ENCODE data around the gene GARNL3. TPM values are rescaled to one million over a fixed set of nuclear protein-coding genes. Genes with fewer than 3 reads are reported as not detected.
A peak's percentile ranks its signal among the peaks of the same experiment; 100 is the strongest.

The GARNL3 gene
- total RNA-seq, 2 experiments from 2014 or later = 0.63 to 1.8 TPM

DNA sequence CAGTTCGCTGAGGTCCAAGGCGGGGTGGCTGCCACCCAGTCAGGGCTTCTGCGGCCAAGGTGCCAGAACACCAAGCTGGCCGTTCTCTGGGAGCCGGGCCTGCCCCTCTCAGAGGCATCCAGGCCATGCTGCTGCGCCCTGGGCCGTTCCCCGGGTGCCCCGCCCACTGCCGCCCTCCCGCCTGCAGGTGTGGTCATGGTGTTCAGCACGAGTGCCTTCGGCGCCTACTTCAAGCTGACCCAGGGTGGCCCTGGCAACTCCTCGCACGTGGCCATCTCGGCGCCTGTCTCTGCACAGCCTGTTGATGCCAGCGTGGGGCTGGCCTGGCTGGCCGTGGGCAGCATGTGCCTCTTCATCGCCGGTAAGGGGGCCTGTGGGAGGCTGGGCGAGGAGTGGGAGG lies 140.1 kb downstream of the GARNL3 start:
- no peak overlapping the region for H3K4me3 ChIP-seq (ENCODE audit: low read length)
- H3K9me3 ChIP-seq (ENCODE audit: control insufficient read depth in 1 of 2, insufficient read depth in 1 of 2, low read length in 2 of 2) = peaks cover 0 to 11% of the 10 kb centered on the region in 2 experiments
- H3K27ac Mint-ChIP-seq = no peak overlapping the region
- H3K36me3 Mint-ChIP-seq (ENCODE audit: low read depth) = no peaks in the 10 kb centered on the region
- ChIA-PET CTCF (no interaction called here), POLR2A (no interaction called here)
- DNase-seq (peak in 1 of 14 experiments; percentile 17), ATAC-seq (ENCODE audit: poor library complexity) (no peak)
- no peaks in the 10 kb centered on the region for H3K4me1 Mint-ChIP-seq (ENCODE audit: low read depth)
- H3K36me3 ChIP-seq (ENCODE audit: insufficient read depth, low read length) = no peaks in the 10 kb centered on the region
- peaks cover 47 to 55% of the 10 kb centered on the region in 2 experiments for H3K27me3 ChIP-seq (ENCODE audit: control insufficient read depth in 1 of 2, insufficient read depth in 2 of 2, low read length in 2 of 2)
- TF ChIP-seq, protein P1, sequence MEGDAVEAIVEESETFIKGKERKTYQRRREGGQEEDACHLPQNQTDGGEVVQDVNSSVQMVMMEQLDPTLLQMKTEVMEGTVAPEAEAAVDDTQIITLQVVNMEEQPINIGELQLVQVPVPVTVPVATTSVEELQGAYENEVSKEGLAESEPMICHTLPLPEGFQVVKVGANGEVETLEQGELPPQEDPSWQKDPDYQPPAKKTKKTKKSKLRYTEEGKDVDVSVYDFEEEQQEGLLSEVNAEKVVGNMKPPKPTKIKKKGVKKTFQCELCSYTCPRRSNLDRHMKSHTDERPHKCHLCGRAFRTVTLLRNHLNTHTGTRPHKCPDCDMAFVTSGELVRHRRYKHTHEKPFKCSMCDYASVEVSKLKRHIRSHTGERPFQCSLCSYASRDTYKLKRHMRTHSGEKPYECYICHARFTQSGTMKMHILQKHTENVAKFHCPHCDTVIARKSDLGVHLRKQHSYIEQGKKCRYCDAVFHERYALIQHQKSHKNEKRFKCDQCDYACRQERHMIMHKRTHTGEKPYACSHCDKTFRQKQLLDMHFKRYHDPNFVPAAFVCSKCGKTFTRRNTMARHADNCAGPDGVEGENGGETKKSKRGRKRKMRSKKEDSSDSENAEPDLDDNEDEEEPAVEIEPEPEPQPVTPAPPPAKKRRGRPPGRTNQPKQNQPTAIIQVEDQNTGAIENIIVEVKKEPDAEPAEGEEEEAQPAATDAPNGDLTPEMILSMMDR (IDR thresholded peaks at IDR 0.05) = no peak
- peaks cover 64% of the 10 kb centered on the region for H3K27me3 Mint-ChIP-seq
- no peak overlapping the region for H3K27ac ChIP-seq (ENCODE audit: low read depth in 1 of 2, low read length in 2 of 2)
- intact Hi-C loops (cut with DNase I, micrococcal nuclease) = no loop called here
- no peaks in the 10 kb centered on the region for H3K9me3 Mint-ChIP-seq
- no peaks in the 10 kb centered on the region for H3K4me1 ChIP-seq (ENCODE audit: insufficient read depth, low read length)
- H3K4me3 Mint-ChIP-seq = no peak overlapping the region

DNA sequence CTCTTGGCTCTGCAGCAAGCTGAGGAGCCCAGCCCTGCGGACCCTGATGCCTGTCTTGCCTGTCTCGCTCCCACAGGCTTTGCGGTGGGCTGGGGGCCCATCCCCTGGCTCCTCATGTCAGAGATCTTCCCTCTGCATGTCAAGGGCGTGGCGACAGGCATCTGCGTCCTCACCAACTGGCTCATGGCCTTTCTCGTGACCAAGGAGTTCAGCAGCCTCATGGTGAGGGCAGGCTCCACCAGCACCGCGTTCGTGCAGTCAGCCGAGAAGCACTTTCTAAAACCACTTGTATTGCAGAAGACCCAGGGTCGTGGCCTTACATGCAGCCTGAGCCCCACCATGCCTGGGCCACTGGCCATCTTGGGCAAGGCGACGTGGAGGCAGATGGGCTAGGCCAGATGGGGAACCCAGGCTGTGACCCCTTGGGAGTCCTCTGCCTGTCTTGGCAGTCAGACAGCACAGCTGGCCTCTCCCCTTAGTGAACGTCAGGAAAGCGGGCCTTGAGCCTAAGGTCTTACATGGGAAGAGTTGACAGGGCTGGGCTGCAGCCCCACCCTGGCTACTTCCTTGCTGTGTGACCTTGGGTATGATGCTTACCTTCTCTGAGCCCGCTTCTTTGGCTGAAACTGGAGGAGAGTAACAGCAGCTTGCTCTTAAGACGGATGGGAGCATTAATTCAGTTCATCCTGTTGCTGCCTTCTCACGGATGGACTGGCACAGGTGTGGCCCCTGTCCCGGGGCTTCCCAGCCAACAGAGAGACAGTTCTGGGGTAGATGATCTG lies 141.0 kb downstream of the GARNL3 start:
- peaks cover 46 to 47% of the 10 kb centered on the region in 2 experiments for H3K27me3 ChIP-seq (ENCODE audit: control insufficient read depth in 1 of 2, insufficient read depth in 2 of 2, low read length in 2 of 2)
- H3K36me3 Mint-ChIP-seq (ENCODE audit: low read depth) = no peaks in the 10 kb centered on the region
- H3K27me3 Mint-ChIP-seq = peaks cover 60% of the 10 kb centered on the region
- H3K4me3 ChIP-seq (ENCODE audit: low read length) = no peak overlapping the region
- H3K9me3 ChIP-seq (ENCODE audit: control insufficient read depth in 1 of 2, insufficient read depth in 1 of 2, low read length in 2 of 2) = peaks cover 0 to 11% of the 10 kb centered on the region in 2 experiments
- TF ChIP-seq, protein P1 (IDR thresholded peaks at IDR 0.05) = no peak
- ATAC-seq (ENCODE audit: poor library complexity) = no peak
- no peak overlapping the region for H3K4me3 Mint-ChIP-seq
- intact Hi-C loops (cut with DNase I, micrococcal nuclease) = no loop called here
- POLR2A ChIA-PET = no interaction called here
- H3K4me1 ChIP-seq (ENCODE audit: insufficient read depth, low read length) = no peaks in the 10 kb centered on the region
- no peaks in the 10 kb centered on the region for H3K9me3 Mint-ChIP-seq
- H3K27ac Mint-ChIP-seq = no peak overlapping the region
- H3K4me1 Mint-ChIP-seq (ENCODE audit: low read depth) = no peaks in the 10 kb centered on the region
- peak in 1 of 14 experiments; percentile 15 for DNase-seq
- no peak overlapping the region for H3K27ac ChIP-seq (ENCODE audit: low read depth in 1 of 2, low read length in 2 of 2)
- H3K36me3 ChIP-seq (ENCODE audit: insufficient read depth, low read length) = no peaks in the 10 kb centered on the region
- CTCF ChIA-PET = no interaction called here

DNA sequence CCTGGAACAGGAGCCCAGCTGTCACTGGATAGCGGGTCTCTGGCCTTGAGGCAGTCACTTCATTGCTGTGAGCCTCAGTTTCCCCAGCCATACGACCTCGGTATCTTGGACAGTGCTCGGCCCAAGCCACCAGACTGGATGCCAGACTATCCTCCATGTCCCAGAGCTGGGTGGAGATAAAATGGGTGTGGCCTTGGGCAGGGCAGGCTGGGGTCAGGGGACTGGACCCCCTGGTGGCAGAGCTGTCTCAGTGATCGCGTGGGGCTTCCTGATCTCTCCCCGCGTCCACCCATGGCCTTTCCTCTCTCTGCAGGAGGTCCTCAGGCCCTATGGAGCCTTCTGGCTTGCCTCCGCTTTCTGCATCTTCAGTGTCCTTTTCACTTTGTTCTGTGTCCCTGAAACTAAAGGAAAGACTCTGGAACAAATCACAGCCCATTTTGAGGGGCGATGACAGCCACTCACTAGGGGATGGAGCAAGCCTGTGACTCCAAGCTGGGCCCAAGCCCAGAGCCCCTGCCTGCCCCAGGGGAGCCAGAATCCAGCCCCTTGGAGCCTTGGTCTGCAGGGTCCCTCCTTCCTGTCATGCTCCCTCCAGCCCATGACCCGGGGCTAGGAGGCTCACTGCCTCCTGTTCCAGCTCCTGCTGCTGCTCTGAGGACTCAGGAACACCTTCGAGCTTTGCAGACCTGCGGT lies 142.4 kb downstream of the GARNL3 start:
- H3K27me3 ChIP-seq (ENCODE audit: control insufficient read depth in 1 of 2, insufficient read depth in 2 of 2, low read length in 2 of 2) = peaks cover 37 to 43% of the 10 kb centered on the region in 2 experiments
- Mint-ChIP-seq H3K27ac (no peak overlapping the region), H3K36me3 (ENCODE audit: low read depth) (no peaks in the 10 kb centered on the region), H3K27me3 (peaks cover 61% of the 10 kb centered on the region), H3K4me3 (no peak overlapping the region), H3K9me3 (no peaks in the 10 kb centered on the region), H3K4me1 (ENCODE audit: low read depth) (no peaks in the 10 kb centered on the region)
- no peak overlapping the region for H3K4me3 ChIP-seq (ENCODE audit: low read length)
- DNase-seq (peak in 1 of 14 experiments; percentile 9), ATAC-seq (ENCODE audit: poor library complexity) (no peak)
- no peaks in the 10 kb centered on the region for H3K36me3 ChIP-seq (ENCODE audit: insufficient read depth, low read length)
- no peaks in the 10 kb centered on the region for H3K4me1 ChIP-seq (ENCODE audit: insufficient read depth, low read length)
- TF ChIP-seq, protein P1 (IDR thresholded peaks at IDR 0.05) = no peak
- H3K9me3 ChIP-seq (ENCODE audit: control insufficient read depth in 1 of 2, insufficient read depth in 1 of 2, low read length in 2 of 2) = peaks cover 0 to 11% of the 10 kb centered on the region in 2 experiments
- POLR2A ChIA-PET = no interaction called here
- no peak overlapping the region for H3K27ac ChIP-seq (ENCODE audit: low read depth in 1 of 2, low read length in 2 of 2)
- CTCF ChIA-PET = interaction anchor here (1.3 kb wide), 1 partner anchor 17 kb away, joined by 4 read pairs; the partner anchor contains the start of gene ZNF79
- intact Hi-C loops (cut with DNase I, micrococcal nuclease) = no loop called here

Data from CD4-positive, alpha-beta T cell (primary cell).